Adipose tissue (tissue), 3 donors: Measurements from ENCODE around the gene DCTD. TPM values are rescaled to one million over a fixed set of nuclear protein-coding genes. Genes with fewer than 3 reads are reported as not detected.

Experiments used
- H3K27ac ChIP-seq: one replicate; pipeline ENCODE4 v1.5.1; 2013; ENCODE audit warnings: low read depth, low read length
- WGBS, 3 donors: extraction: QIAGEN DNeasy Blood & Tissue Kit; methylation state at CpG; one replicate each; pipeline ENCODE4 v1.1.7; 2013; 5-methylcytosine and 5-hydroxymethylcytosine counted together
- polyA plus RNA-seq, 3 donors: library from polyadenylated mRNA; stranded (reverse); fragments of 200-250 nt; gene quantifications; one replicate each; pipeline ENCODE4 v1.2.3, GENCODE V29; 2013
- donor health status: healthy with polysubstance abuse.
- donor health status: Bipolar disorder and iron deficiency.
- donor health status: healthy.

The DCTD gene
- polyA plus RNA-seq, 3 donors: 36.3 to 74.9 (median 61.8) TPM

- WGBS, 3 donors: 76 to 84% (median 81%) methylated on average over 16 of the region's 16 CpGs
- no peak overlapping the region for H3K27ac ChIP-seq
These were observed 38.3 kb downstream of the DCTD start for GRCh38 chr4:182878633-182879495.

- 88 to 94% (median 91%) methylated on average over 9 of the region's 9 CpGs for WGBS, 3 donors
- no peak overlapping the region for H3K27ac ChIP-seq
These were observed 39.8 kb downstream of the DCTD start for GRCh38 chr4:182877326-182877883.

DNA sequence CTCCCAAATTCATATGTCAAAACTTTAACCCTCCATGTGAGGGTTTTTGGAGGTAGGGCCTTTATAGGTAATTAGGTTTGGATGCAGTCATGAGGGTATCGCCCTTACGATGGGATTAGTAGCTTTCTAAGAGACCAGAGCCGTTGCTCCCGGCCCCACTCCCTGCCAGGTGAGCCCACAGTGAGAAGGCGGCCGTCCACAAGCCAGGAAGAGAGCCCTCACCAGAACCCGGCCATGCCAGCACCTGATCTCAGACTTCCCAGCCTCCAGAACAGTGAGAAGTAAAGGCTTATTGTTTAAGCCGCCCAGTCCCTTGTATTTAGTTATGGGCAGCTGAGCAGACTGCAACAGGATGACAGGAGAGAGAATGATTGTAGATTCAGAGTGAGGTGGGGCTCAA is 40.8 kb downstream of the DCTD start:
- 90 to 95% (median 93%) methylated on average over 8 of the region's 8 CpGs for WGBS, 3 donors
- no peak overlapping the region for H3K27ac ChIP-seq

DNA sequence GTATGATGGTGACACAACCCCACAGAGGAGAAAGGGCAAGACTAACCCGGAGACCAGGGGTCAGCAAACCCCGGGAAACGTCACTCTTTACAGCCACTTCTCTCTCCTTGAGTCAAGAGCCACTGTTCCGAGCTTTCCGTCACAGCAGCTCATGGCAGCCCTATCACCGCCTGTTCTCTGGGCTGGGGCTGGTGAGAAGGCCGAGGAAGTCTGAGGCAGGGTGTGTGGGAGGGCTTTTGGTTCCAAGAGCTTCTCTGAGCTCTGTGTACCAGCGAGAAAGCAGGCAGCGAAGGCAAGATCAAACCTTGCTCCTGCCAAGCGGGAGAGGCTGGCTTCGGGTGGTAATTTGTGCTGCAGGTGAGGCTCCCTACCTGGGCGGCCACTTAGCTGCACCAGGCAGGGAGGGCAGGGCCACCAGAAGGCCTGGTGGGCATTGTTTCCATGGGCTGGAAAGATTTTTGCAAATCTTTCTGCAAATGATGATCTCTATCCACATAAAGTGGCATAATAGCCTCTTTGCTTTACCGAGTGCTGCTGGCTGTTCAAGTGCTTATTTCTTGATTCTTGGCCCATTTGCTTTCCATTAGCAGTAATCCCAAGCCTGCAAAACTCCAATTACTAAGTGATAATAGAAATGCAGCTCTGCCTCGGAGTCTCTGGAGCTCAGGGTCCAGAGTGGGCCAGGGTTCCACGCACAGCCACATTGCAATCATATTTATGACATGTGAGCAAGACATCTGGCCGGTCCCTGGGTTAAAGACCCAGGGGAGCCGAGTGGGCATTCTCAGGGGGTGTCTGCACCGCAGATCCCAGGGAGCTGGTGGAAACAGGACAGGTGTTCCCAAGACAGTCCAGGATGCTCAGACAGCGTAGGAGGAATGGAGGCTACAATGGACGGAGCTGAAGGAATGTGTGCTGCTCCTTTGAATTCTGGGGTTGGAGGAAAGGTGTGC is 41.5 kb downstream of the DCTD start:
- WGBS, 3 donors: 89 to 94% (median 94%) methylated on average over 20 of the region's 20 CpGs

GRCh38 chr4:182874797-182875345 is 42.3 kb downstream of the DCTD start:
- 74 to 92% (median 74%) methylated on average over 10 of the region's 10 CpGs for WGBS, 3 donors
- no peak overlapping the region for H3K27ac ChIP-seq

More for the DNA sequence above, 41.5 kb downstream of the DCTD start:
- H3K27ac ChIP-seq: no peak overlapping the region

GRCh38 chr4:182874304-182874751 is 42.9 kb downstream of the DCTD start:
- no peak overlapping the region for H3K27ac ChIP-seq
- WGBS, 3 donors: 48 to 90% (median 61%) methylated on average over 12 of the region's 12 CpGs

GRCh38 chr4:182873726-182874125 is 43.5 kb downstream of the DCTD start:
- 95 to 96% (median 95%) methylated on average over 13 of the region's 13 CpGs for WGBS, 3 donors
- no peak overlapping the region for H3K27ac ChIP-seq

DNA sequence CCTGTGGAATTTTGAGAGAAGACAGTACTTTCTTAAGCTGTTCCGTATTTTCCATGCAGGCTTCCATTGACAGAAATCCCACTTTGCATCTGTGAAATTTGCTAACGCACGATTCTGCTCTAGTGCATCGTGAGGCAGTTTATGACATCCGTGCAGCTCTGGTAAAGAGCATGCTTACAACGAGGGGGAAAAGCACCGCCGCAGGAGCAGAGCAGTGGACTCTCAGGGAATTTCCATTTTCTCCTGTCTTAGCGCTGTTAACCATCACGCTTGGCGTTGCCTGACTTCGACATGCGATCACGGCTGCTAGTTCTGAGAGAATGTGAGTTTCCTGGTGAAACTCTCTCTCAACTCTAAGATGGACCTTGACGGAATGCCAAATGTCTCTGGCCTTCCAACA is 43.9 kb downstream of the DCTD start:
- no peak overlapping the region for H3K27ac ChIP-seq
- WGBS, 3 donors: 96 to 97% (median 97%) methylated on average over 15 of the region's 15 CpGs

DNA sequence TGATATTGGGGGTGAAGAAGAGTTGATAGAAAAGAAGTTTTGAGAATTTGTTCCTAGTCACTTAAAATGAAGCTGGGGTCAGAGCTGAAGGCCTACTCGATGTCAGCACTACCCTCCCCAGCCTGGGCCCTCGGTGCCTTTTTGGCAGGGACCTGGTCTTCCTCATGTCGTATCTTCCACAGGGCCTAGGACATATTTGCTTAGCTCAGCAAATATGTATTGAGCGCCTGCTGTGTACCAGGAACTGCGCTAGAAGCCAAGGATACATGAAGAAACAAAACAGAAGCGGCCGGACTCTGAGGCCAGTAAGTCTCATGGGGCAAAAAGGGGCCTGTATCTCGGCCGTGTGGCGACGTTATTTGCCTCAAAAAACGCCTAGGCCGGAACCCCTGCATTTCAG is 44.3 kb downstream of the DCTD start:
- H3K27ac ChIP-seq: no peak overlapping the region
- 89 to 94% (median 92%) methylated on average over 13 of the region's 13 CpGs for WGBS, 3 donors

DNA sequence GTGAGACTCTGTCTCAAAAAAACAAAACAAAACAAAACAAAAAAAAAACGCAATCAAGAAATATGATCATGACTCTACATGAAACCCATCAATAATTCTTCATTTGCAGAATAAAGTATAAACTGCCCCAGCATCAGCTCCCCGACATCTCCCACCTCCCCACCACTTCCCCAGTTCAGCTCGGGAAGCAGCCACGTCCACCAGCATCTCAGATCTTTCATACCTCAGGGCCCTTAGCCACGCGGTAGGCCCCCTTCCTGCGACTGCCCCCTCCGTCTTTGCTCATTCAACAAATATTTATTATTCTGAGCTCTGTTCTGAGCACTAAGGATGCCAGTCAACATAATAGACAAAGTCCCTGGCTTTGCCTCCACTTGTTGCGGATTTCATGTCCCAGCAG is 45.6 kb downstream of the DCTD start:
- WGBS, 3 donors: 80 to 83% (median 82%) methylated on average over 9 of the region's 9 CpGs
- no peak overlapping the region for H3K27ac ChIP-seq

GRCh38 chr4:182869697-182870096 is 47.5 kb downstream of the DCTD start:
- no peak overlapping the region for H3K27ac ChIP-seq
- 55 to 73% (median 62%) methylated on average over 4 of the region's 4 CpGs for WGBS, 3 donors

DNA sequence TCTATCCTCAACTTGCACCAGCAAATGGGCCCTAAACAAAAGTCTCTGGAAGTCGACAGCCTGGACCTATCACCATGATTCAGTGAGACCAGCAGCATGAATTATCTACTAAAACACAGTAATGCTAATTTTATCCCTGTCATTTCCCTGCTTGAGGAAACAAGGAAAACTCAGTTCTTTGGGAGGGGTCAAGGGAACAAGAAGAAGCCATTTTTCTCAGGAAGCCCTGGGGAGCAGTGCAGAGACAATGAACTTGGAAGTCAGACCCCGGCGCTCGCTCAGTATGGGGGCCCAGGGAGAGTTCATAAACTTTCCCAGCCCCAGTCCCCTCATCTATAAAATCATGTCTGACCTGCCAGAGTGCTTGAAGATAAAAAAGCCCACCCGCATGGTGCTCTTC is 50.4 kb downstream of the DCTD start:
- WGBS, 3 donors: 64 to 84% (median 68%) methylated on average over 5 of the region's 5 CpGs
- no peak overlapping the region for H3K27ac ChIP-seq

DNA sequence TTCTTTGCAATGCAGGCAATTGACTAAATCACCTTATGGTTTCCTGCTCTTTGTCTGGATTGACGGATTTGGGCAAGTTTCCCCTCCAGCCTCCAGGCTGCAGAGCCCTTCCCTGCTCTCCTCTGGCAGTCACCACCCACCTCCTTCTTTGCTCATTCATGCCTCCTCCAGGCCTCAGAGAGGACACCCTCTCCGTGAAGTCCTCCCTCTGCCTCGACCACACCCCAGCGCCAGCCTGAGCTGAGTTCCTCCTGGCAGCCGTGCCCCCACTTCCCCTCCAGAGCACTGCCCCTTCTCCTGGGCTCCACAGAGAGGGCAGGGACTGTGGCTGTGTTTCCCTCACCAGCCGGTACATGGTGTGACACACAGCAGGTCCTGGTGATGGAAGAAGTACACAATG is 53.7 kb downstream of the DCTD start:
- no peak overlapping the region for H3K27ac ChIP-seq
- WGBS, 3 donors: 46 to 65% (median 58%) methylated on average over 6 of the region's 6 CpGs

- H3K27ac ChIP-seq: no peak overlapping the region
- WGBS, 3 donors: 17 to 68% (median 66%) methylated on average over 11 to 12 of the region's 12 CpGs
These were observed 54.3 kb downstream of the DCTD start for GRCh38 chr4:182862921-182863320.

DNA sequence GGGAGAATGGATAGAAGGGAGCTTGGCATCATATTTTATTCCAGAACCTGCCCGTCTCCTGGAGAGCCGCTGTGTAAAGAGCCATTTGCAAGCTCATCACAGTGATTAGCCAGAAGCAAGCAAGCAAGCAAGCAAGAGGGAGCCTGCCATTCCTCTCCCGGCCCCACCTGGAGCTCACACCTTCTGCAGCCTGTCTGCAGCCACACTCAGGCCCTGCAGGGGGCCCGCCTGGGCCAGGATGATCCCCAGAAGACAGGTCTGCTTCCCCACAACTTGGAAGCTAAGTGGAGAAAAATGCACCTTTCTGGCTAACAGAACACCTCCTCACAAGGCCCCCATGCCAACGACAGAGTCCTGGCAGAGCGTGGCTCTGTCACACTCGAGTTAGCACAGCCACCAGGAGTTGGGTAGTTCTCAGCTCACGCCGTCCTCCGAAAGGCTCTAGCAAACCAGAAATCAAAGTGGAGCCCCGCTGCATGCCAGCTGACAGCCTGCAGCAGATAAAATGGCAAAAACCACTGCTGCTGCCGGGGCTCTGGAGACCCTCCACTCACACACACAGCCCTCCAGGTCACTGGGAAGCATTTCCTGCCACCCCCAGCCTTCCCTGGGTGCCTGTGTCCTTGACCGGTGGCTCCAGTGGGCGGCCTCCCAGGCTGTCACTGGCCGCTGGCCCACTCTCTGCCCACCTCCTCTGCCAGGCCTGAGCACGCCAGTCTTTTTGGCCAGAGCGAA is 54.9 kb downstream of the DCTD start:
- 34 to 83% (median 82%) methylated on average over 17 of the region's 17 CpGs for WGBS, 3 donors
- H3K27ac ChIP-seq: no peak overlapping the region

DNA sequence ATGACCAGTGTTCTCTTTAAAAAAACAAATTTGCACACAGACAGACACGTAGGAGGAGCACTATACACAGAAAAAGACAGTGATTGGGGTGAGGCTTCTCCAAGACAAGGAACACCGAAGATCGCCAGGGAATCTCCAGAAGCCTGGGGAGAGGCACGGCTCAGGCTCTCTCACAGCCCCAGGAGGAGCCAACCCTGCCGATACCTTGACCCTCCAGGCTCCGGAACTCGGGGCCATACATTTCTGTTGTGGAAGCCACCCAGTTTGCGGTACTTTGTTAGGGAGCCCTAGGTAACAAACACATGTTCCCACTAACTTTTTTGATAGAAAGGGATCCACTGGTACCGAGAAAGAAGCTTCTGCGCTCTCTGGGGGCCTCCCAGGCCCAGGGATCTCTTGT is 55.8 kb downstream of the DCTD start:
- H3K27ac ChIP-seq: no peak overlapping the region
- WGBS, 3 donors: 83 to 86% (median 84%) methylated on average over 10 of the region's 10 CpGs

GRCh38 chr4:182859730-182860129 is 57.5 kb downstream of the DCTD start:
- H3K27ac ChIP-seq: no peak overlapping the region
- 96 to 98% (median 97%) methylated on average over 2 of the region's 2 CpGs for WGBS, 3 donors

GRCh38 chr4:182858711-182859110 is 58.5 kb downstream of the DCTD start:
- 75 to 96% (median 96%) methylated on average over 4 of the region's 4 CpGs for WGBS, 3 donors
- no peak overlapping the region for H3K27ac ChIP-seq
